Cardiac muscle cell (in vitro differentiated cells and primary cell): ENCODE results near the gene SOD3. TPM values are rescaled to one million over a fixed set of nuclear protein-coding genes. Genes with fewer than 3 reads are reported as not detected.

ENCODE experiments used
- DNase-seq, 2 donors: peaks; one replicate each; pipeline versions ENCODE4 v3.0.0 to v3.0.0-alpha.2; 2010 to 2017; ENCODE audit warnings: low read depth in 1 of 2, low spot score in 1 of 2
- H3K27ac ChIP-seq: fragments of 200-600 bp; sonication (generic); 2 replicates; pipeline ENCODE4 v1.5.1; 2016
- H3K27me3 ChIP-seq: fragments of 200-600 bp; sonication (generic); 2 replicates; pipeline ENCODE4 v1.6.0; 2016; ENCODE audit warnings: control low read depth
- H3K36me3 ChIP-seq: fragments of 200-600 bp; sonication (generic); 2 replicates; pipeline ENCODE4 v1.5.1; 2016; ENCODE audit warnings: control low read depth
- H3K4me1 ChIP-seq: fragments of 200-600 bp; sonication (generic); 2 replicates; pipeline ENCODE4 v1.8.1; 2017; ENCODE audit warnings: low read depth, mild to moderate bottlenecking, mixed run types
- H3K4me3 ChIP-seq: fragments of 200-600 bp; sonication (generic); 2 replicates; pipeline ENCODE4 v1.5.1; 2016; ENCODE audit warnings: mild to moderate bottlenecking
- H3K9me3 ChIP-seq: fragments of 200-600 bp; sonication (generic); 2 replicates; pipeline ENCODE4 v1.5.1; 2017; ENCODE audit warnings: low read depth, mild to moderate bottlenecking, control low read depth
- polyA plus RNA-seq: library from polyadenylated mRNA; unstranded; fragments of >200 nt; fragmentation: Nextera tagmentation; extraction: Ambion mirVana; gene quantifications from 2 replicates; pipeline ENCODE4 v1.2.1, GENCODE V29; 2016
- total RNA-seq: library from RNA; depleted of rRNA; stranded (reverse); fragments of >200 nt; gene quantifications from 2 replicates; pipeline ENCODE4 v1.2.3, GENCODE V29; 2016
- TF ChIP-seq, protein P1 (sequence below): IDR thresholded peaks from 2 replicates; pipeline ENCODE4 v1.5.1; 2012; ENCODE audit warnings: low read depth, mild to moderate bottlenecking, low read length

SOD3 gene
- total and polyA plus RNA-seq, 2 experiments from 2014 or later, result 30.2 to 31.0 TPM

- Histone ChIP-seq H3K27me3 (peaks cover 4% of the 10 kb centered on the region), H3K27ac (peak overlapping the region; percentile 86), H3K4me1 (peaks cover 32% of the 10 kb centered on the region), H3K4me3 (no peak overlapping the region), H3K9me3 (no peaks in the 10 kb centered on the region), H3K36me3 (no peaks in the 10 kb centered on the region)
- no peak for DNase-seq
- TF ChIP-seq, protein P1, sequence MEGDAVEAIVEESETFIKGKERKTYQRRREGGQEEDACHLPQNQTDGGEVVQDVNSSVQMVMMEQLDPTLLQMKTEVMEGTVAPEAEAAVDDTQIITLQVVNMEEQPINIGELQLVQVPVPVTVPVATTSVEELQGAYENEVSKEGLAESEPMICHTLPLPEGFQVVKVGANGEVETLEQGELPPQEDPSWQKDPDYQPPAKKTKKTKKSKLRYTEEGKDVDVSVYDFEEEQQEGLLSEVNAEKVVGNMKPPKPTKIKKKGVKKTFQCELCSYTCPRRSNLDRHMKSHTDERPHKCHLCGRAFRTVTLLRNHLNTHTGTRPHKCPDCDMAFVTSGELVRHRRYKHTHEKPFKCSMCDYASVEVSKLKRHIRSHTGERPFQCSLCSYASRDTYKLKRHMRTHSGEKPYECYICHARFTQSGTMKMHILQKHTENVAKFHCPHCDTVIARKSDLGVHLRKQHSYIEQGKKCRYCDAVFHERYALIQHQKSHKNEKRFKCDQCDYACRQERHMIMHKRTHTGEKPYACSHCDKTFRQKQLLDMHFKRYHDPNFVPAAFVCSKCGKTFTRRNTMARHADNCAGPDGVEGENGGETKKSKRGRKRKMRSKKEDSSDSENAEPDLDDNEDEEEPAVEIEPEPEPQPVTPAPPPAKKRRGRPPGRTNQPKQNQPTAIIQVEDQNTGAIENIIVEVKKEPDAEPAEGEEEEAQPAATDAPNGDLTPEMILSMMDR, result no peak
Observed at GRCh38 chr4:24794051-24794450, 1.3 kb upstream of the SOD3 start.

DNA sequence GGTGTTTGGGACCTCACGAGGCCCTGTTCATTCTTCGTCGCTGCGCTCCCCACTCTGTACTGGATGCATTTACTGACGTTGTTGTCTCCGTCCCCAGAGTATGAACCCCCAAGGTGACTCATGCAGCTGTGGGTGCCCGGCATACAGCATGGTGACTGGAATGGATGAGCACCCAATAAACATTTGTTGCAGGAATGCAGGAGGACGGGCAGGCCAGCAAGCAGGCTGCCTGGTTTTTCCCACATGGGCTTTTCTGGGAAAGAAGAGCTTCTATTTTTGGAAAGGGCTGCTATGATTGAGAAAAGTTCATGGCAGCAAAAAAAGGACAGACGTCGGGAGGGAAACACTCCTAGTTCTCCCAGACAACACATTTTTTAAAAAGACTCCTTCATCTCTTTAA is 893 bp upstream of the SOD3 start:
- no peak overlapping the region for H3K4me3 ChIP-seq
- peaks cover 8% of the 10 kb centered on the region for H3K27me3 ChIP-seq
- peak overlapping the region; percentile 86 for H3K27ac ChIP-seq

GRCh38 chr4:24795666-24796381 is 451 bp downstream of the SOD3 start:
- Histone ChIP-seq H3K4me1 (peaks cover 32% of the 10 kb centered on the region), H3K4me3 (no peak overlapping the region), H3K36me3 (no peaks in the 10 kb centered on the region), H3K9me3 (no peaks in the 10 kb centered on the region), H3K27me3 (peaks cover 21% of the 10 kb centered on the region), H3K27ac (peak overlapping the region; percentile 86)
- TF ChIP-seq, protein P1, result no peak
- DNase-seq, result peak in 1 of 2 donors; percentile 12

More for the DNA sequence above, 893 bp upstream of the SOD3 start:
- peak; percentile 35 to 64 for DNase-seq
- TF ChIP-seq, protein P1, result no peak
- Histone ChIP-seq H3K36me3 (no peaks in the 10 kb centered on the region), H3K4me1 (peaks cover 32% of the 10 kb centered on the region), H3K9me3 (no peaks in the 10 kb centered on the region)

DNA sequence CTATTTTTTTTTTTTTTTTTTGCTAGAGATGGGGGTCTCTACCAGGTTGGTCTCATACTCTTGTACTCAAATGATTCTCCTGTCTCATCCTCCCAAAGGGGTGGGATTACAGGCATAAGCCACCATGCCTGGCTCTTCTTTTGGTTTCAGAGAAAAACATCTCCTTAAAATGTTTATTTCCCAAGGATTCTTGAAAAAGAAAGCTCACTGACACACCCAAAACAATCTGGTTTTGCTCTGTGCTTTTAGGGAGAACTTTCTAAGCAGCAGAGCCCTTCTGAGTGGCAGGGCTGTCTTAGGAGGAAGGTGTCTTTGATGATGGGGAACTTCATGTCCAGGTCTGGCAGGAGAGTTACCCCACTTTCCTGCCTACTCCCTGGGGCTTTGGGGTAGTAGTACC is 1.2 kb downstream of the SOD3 start:
- H3K27me3 ChIP-seq, result peaks cover 22% of the 10 kb centered on the region
- TF ChIP-seq, protein P1, result no peak

DNA sequence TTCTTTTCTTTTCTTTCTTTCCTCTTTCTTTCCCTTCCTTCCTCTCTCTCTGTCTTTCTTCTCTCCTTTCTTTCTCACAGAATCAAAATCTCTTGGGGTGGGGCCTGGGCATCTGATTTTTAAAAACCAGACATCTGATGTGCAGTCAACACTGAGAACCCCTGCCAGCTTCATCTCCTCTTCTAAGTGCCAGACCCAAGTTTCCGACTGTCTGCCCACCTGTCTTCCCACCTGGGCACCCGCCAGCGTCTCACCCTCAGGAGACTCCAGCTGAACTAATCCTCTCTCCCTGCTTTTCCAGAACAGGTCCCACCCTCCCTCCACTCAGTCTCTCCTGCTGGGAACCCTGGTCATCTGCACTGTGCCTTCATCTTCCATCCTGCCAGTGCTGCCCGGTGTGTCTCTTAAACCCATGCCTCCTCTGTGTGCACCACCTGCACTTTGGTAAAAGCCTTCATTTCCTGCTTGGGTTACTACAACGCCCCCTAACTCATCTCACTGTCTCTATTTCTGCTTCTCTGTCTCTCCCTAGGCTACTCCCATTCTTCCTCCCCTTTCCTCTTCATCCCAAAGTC is 2.8 kb downstream of the SOD3 start:
- TF ChIP-seq, protein P1, result no peak
- H3K27me3 ChIP-seq, result peaks cover 22% of the 10 kb centered on the region

More for the DNA sequence above, 1.2 kb downstream of the SOD3 start:
- DNase-seq, result no peak
- Histone ChIP-seq H3K9me3 (no peaks in the 10 kb centered on the region), H3K4me3 (no peak overlapping the region), H3K36me3 (no peaks in the 10 kb centered on the region), H3K27ac (no peak overlapping the region), H3K4me1 (peaks cover 32% of the 10 kb centered on the region)

More for the DNA sequence above, 2.8 kb downstream of the SOD3 start:
- DNase-seq, result no peak
- H3K4me3 ChIP-seq, result no peak overlapping the region
- H3K36me3 ChIP-seq, result no peaks in the 10 kb centered on the region
- H3K4me1 ChIP-seq, result peaks cover 32% of the 10 kb centered on the region
- H3K9me3 ChIP-seq, result no peaks in the 10 kb centered on the region
- no peak overlapping the region for H3K27ac ChIP-seq
